CD4-positive, alpha-beta T cell treated with Interleukin-4 for 1 hour (primary cell): Measurements from ENCODE around the gene EEA1.
"Not testable (repeated sequence)": the region's sequence is repeated elsewhere in the genome, so short reads cannot be mapped to it uniquely, and the experiment has no call there.

ENCODE experiments used
- DNase-seq, 2 donors: peaks; one replicate each; pipeline ENCODE4 v3.0.0-alpha.2; 2020 to 2022

Gene EEA1

GRCh38 chr12:92928962-92929915 is at the start of gene EEA1:
EEA1 (minus strand) TSS chr12:92929295; CDS start chr12:92929066, 229 bp downstream.
- DNase-seq = peak; percentile 96 to 97

GRCh38 chr12:92978607-92979006 is 49.5 kb upstream of the EEA1 start:
- DNase-seq = no peak

GRCh38 chr12:92977326-92977725 is 48.2 kb upstream of the EEA1 start:
- DNase-seq = no peak

- no peak for DNase-seq
These were observed 45.7 kb upstream of the EEA1 start for GRCh38 chr12:92974759-92975158.

GRCh38 chr12:92973614-92974013 is 44.5 kb upstream of the EEA1 start:
- no peak for DNase-seq

GRCh38 chr12:92971859-92972524 is 42.9 kb upstream of the EEA1 start:
- no peak for DNase-seq

GRCh38 chr12:92968176-92968813 is 39.2 kb upstream of the EEA1 start:
- no peak for DNase-seq

GRCh38 chr12:92964378-92964777 is 35.3 kb upstream of the EEA1 start:
- not testable (repeated sequence) for DNase-seq

- DNase-seq = no peak
These were observed 32.9 kb upstream of the EEA1 start for GRCh38 chr12:92961949-92962348.

- DNase-seq = no peak
These were observed 27.0 kb upstream of the EEA1 start for GRCh38 chr12:92955997-92956663.

- DNase-seq = no peak
These were observed 24.7 kb upstream of the EEA1 start for GRCh38 chr12:92953747-92954146.

- no peak for DNase-seq
These were observed 23.3 kb upstream of the EEA1 start for GRCh38 chr12:92952394-92952793.

- no peak for DNase-seq
These were observed 21.9 kb upstream of the EEA1 start for GRCh38 chr12:92951006-92951405.

- no peak for DNase-seq
These were observed 20.9 kb upstream of the EEA1 start for GRCh38 chr12:92950011-92950410.

GRCh38 chr12:92949466-92949865 is 20.4 kb upstream of the EEA1 start:
- DNase-seq = no peak

- DNase-seq = no peak
These were observed 18.6 kb upstream of the EEA1 start for GRCh38 chr12:92947589-92948215.

GRCh38 chr12:92945659-92946220 is 16.6 kb upstream of the EEA1 start:
- no peak for DNase-seq

- no peak for DNase-seq
These were observed 14.6 kb upstream of the EEA1 start for GRCh38 chr12:92943482-92944250.

- DNase-seq = no peak
These were observed 13.8 kb upstream of the EEA1 start for GRCh38 chr12:92942905-92943304.

- DNase-seq = no peak
These were observed 10.0 kb upstream of the EEA1 start for GRCh38 chr12:92939116-92939515.

GRCh38 chr12:92938638-92939037 is 9.5 kb upstream of the EEA1 start:
- no peak for DNase-seq
